Measurements from ENCODE around the gene INSIG2. TPM values are rescaled to one million over a fixed set of nuclear protein-coding genes. Genes with fewer than 3 reads are reported as not detected.

The INSIG2 gene
- total and polyA plus RNA-seq, 2 experiments from 2014 or later = 8.1 to 15.1 TPM

- TF ChIP-seq, protein P1, sequence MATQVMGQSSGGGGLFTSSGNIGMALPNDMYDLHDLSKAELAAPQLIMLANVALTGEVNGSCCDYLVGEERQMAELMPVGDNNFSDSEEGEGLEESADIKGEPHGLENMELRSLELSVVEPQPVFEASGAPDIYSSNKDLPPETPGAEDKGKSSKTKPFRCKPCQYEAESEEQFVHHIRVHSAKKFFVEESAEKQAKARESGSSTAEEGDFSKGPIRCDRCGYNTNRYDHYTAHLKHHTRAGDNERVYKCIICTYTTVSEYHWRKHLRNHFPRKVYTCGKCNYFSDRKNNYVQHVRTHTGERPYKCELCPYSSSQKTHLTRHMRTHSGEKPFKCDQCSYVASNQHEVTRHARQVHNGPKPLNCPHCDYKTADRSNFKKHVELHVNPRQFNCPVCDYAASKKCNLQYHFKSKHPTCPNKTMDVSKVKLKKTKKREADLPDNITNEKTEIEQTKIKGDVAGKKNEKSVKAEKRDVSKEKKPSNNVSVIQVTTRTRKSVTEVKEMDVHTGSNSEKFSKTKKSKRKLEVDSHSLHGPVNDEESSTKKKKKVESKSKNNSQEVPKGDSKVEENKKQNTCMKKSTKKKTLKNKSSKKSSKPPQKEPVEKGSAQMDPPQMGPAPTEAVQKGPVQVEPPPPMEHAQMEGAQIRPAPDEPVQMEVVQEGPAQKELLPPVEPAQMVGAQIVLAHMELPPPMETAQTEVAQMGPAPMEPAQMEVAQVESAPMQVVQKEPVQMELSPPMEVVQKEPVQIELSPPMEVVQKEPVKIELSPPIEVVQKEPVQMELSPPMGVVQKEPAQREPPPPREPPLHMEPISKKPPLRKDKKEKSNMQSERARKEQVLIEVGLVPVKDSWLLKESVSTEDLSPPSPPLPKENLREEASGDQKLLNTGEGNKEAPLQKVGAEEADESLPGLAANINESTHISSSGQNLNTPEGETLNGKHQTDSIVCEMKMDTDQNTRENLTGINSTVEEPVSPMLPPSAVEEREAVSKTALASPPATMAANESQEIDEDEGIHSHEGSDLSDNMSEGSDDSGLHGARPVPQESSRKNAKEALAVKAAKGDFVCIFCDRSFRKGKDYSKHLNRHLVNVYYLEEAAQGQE (IDR thresholded peaks at IDR 0.05; ENCODE audit: unreplicated experiment) = no peak
- TF ChIP-seq, protein P2, sequence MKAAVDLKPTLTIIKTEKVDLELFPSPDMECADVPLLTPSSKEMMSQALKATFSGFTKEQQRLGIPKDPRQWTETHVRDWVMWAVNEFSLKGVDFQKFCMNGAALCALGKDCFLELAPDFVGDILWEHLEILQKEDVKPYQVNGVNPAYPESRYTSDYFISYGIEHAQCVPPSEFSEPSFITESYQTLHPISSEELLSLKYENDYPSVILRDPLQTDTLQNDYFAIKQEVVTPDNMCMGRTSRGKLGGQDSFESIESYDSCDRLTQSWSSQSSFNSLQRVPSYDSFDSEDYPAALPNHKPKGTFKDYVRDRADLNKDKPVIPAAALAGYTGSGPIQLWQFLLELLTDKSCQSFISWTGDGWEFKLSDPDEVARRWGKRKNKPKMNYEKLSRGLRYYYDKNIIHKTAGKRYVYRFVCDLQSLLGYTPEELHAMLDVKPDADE (IDR thresholded peaks at IDR 0.05) = no peak
- no peak for TF ChIP-seq ZNF331 (CRISPR knock-in tag; IDR thresholded peaks at IDR 0.05; ENCODE audit: low read depth)
- TF ChIP-seq ZNF114 (CRISPR knock-in tag; IDR thresholded peaks at IDR 0.05) = no peak
- TF ChIP-seq STAT1 (IDR thresholded peaks at IDR 0.05; ENCODE audit: unreplicated experiment) = no peak
- no peak for TF ChIP-seq EZH2 (IDR thresholded peaks at IDR 0.05; ENCODE audit: low read depth, unreplicated experiment)
- TF ChIP-seq, protein P3, sequence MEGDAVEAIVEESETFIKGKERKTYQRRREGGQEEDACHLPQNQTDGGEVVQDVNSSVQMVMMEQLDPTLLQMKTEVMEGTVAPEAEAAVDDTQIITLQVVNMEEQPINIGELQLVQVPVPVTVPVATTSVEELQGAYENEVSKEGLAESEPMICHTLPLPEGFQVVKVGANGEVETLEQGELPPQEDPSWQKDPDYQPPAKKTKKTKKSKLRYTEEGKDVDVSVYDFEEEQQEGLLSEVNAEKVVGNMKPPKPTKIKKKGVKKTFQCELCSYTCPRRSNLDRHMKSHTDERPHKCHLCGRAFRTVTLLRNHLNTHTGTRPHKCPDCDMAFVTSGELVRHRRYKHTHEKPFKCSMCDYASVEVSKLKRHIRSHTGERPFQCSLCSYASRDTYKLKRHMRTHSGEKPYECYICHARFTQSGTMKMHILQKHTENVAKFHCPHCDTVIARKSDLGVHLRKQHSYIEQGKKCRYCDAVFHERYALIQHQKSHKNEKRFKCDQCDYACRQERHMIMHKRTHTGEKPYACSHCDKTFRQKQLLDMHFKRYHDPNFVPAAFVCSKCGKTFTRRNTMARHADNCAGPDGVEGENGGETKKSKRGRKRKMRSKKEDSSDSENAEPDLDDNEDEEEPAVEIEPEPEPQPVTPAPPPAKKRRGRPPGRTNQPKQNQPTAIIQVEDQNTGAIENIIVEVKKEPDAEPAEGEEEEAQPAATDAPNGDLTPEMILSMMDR (conservative IDR thresholded peaks at IDR 0.05; ENCODE audit: low read depth in 2 of 2) = no peak
- no peak for TF ChIP-seq JUNB (IDR thresholded peaks at IDR 0.05; ENCODE audit: unreplicated experiment)
These were observed 9.4 kb downstream of the INSIG2 start (continued) for GRCh38 chr2:118097657-118098056.

- peaks cover 25% of the 10 kb centered on the region for H3K79me2 ChIP-seq (replicated peaks; ENCODE audit: insufficient read depth)
- Mint-ChIP-seq H3K27me3 (ENCODE audit: insufficient read depth, low read depth, poor library complexity) (peaks cover 2% of the 10 kb centered on the region), H3K9me3 (no peaks in the 10 kb centered on the region), H3K36me3 (ENCODE audit: low read depth) (0 out of 3 replicates have a peak, but pooled peaks cover 2% of the 10 kb centered on the region), H3K4me1 (peaks cover 9% of the 10 kb centered on the region), H3K4me3 (no peak overlapping the region), H3K27ac (no peak overlapping the region)
- H2AFZ ChIP-seq = no peak overlapping the region
- no peaks in the 10 kb centered on the region for H3K27me3 ChIP-seq (ENCODE audit: insufficient read depth)
- no peak overlapping the region for H3K4me2 ChIP-seq
- H3K4me3 ChIP-seq = no peak overlapping the region
- ATAC-seq (no peak), DNase-seq (ENCODE audit: low spot score) (no peak)
- no peaks in the 10 kb centered on the region for H3K36me3 ChIP-seq (ENCODE audit: insufficient read depth)
- no peaks in the 10 kb centered on the region for H3K9me2 ChIP-seq (ENCODE audit: insufficient read depth)
- no peaks in the 10 kb centered on the region for H3F3A ChIP-seq (replicated peaks; ENCODE audit: low read depth)
- peaks cover 14% of the 10 kb centered on the region for H3K4me1 ChIP-seq (ENCODE audit: insufficient read depth)
- no peaks in the 10 kb centered on the region for H4K20me1 ChIP-seq (replicated peaks; ENCODE audit: insufficient read depth)
- H3K27ac ChIP-seq (ENCODE audit: low read depth) = no peak overlapping the region
- no peak for TF ChIP-seq POLR2AphosphoS5 (IDR thresholded peaks at IDR 0.05; ENCODE audit: low read depth)
- no peak for TF ChIP-seq ZNF114 (CRISPR knock-in tag; IDR thresholded peaks at IDR 0.05)
- no peak for TF ChIP-seq EZH2 (IDR thresholded peaks at IDR 0.05; ENCODE audit: low read depth, unreplicated experiment)
- no peak for TF ChIP-seq CREB1 (CRISPR knock-in tag; IDR thresholded peaks at IDR 0.05; ENCODE audit: low read depth)
- no peak for TF ChIP-seq NANOG (IDR thresholded peaks at IDR 0.05; ENCODE audit: borderline replicate concordance)
- TF ChIP-seq, protein P1 (IDR thresholded peaks at IDR 0.05; ENCODE audit: unreplicated experiment) = no peak
- TF ChIP-seq, protein P2 (IDR thresholded peaks at IDR 0.05) = no peak
- TF ChIP-seq, protein P3 (conservative IDR thresholded peaks at IDR 0.05; ENCODE audit: low read depth in 2 of 2) = no peak
- TF ChIP-seq ZNF331 (CRISPR knock-in tag; IDR thresholded peaks at IDR 0.05; ENCODE audit: low read depth) = no peak
- no peak for TF ChIP-seq JUNB (IDR thresholded peaks at IDR 0.05; ENCODE audit: unreplicated experiment)
- no peak for TF ChIP-seq STAT1 (IDR thresholded peaks at IDR 0.05; ENCODE audit: unreplicated experiment)
- TF ChIP-seq EZH2phosphoT487 (IDR thresholded peaks at IDR 0.05; ENCODE audit: unreplicated experiment) = no peak
These were observed 10.2 kb downstream of the INSIG2 start for GRCh38 chr2:118098307-118099030.

Data from GM23338 (cell line).